Endothelial cell of umbilical vein (primary cell): ENCODE measurements around the gene SPDYE1.
"Not testable (repeated sequence)": the region's sequence is repeated elsewhere in the genome, so short reads cannot be mapped to it uniquely, and the experiment has no call there.

Experiments
- CTCF ChIP-seq, 2 donors: IDR thresholded peaks; 1 replicate in 1 of 2; 2 replicates in 1 of 2; pipeline ENCODE4 v1.5.1; 2011; ENCODE audit warnings: low read length in 2 of 2, mild to moderate bottlenecking in 2 of 2, moderate library complexity in 2 of 2, control low read depth in 1 of 2, inconsistent platforms in 1 of 2, low read depth in 1 of 2; ENCODE audit not compliant: insufficient read depth in 1 of 2; ENCODE audit errors: extremely low read depth in 1 of 2
- EZH2 ChIP-seq: IDR thresholded peaks from 2 replicates; pipeline ENCODE4 v1.6.1; 2012; ENCODE audit warnings: borderline replicate concordance, low read depth, mild to moderate bottlenecking, moderate library complexity, low read length, inconsistent platforms; ENCODE audit not compliant: severe bottlenecking
- JUN ChIP-seq: IDR thresholded peaks from 2 replicates; pipeline ENCODE4 v1.6.1; 2011; ENCODE audit warnings: borderline replicate concordance, low read depth; ENCODE audit not compliant: insufficient read length, insufficient read depth
- MAX ChIP-seq: IDR thresholded peaks from 2 replicates; pipeline ENCODE4 v1.6.1; 2011; ENCODE audit not compliant: insufficient read depth, insufficient read length
- POLR2A ChIP-seq: IDR thresholded peaks from 2 replicates; pipeline ENCODE4 v1.6.1; 2012; ENCODE audit warnings: low read depth, mild to moderate bottlenecking, control low read depth, low read length
- POLR2AphosphoS5 ChIP-seq: IDR thresholded peaks from 2 replicates; pipeline ENCODE4 v1.6.1; 2012; ENCODE audit warnings: low read depth, mild to moderate bottlenecking, control low read depth, low read length, moderate library complexity; ENCODE audit not compliant: insufficient read depth

- TF ChIP-seq POLR2A, JUN, EZH2, POLR2AphosphoS5, MAX: not testable (repeated sequence)
- TF ChIP-seq CTCF (IDR thresholded peaks at IDR 0.05; ENCODE audit: extremely low read depth in 1 of 2, insufficient read depth in 1 of 2, low read depth in 1 of 2, low read length in 2 of 2), result peak; percentile 15 to 70
Measured at GRCh38 chr7:43985904-43986864, 11.5 kb upstream of the SPDYE1 start.
